ENCODE measurements around the gene HOXB9. TPM values are rescaled to one million over a fixed set of nuclear protein-coding genes. Genes with fewer than 3 reads are reported as not detected.

The HOXB9 gene
- polyA plus RNA-seq, 3 donors, result not detected

- no peak for TF ChIP-seq CTCF (IDR thresholded peaks at IDR 0.05)
- peaks cover 33% of the 10 kb centered on the region for H3K4me1 Mint-ChIP-seq
- H2AFZ ChIP-seq (ENCODE audit: insufficient read depth, low read depth, low read length, poor library complexity, severe bottlenecking), result no peak overlapping the region
- DNase-seq, result no peak
- H3K4me3 Mint-ChIP-seq, result peak overlapping the region in 1 of 2 donors; percentile 75
- H3K79me2 ChIP-seq (ENCODE audit: insufficient read depth, low read length), result no peaks in the 10 kb centered on the region
- peaks cover 56 to 99% of the 10 kb centered on the region in 2 donors for H3K27me3 ChIP-seq (ENCODE audit: control insufficient read depth in 2 of 2, insufficient read depth in 2 of 2, low read length in 2 of 2)
- WGBS (ENCODE audit: insufficient coverage), result 100% methylated on average over 2 of the region's 9 CpGs
- no peak overlapping the region for H3K4me3 ChIP-seq (replicated peaks in 1 of 3; ENCODE audit: low read depth in 2 of 3, low read length in 3 of 3)
- peaks cover 9 to 11% of the 10 kb centered on the region in 2 donors for H3K36me3 Mint-ChIP-seq
- H3K9me3 ChIP-seq (replicated peaks in 1 of 2; ENCODE audit: control insufficient read depth in 1 of 2, insufficient read depth in 1 of 2, low read length in 2 of 2), result peaks cover 3 to 38% of the 10 kb centered on the region in 2 donors
- no peak overlapping the region for H3K27ac Mint-ChIP-seq
- H3K4me1 ChIP-seq (ENCODE audit: control insufficient read depth in 1 of 2, insufficient read depth in 2 of 2, low read length in 2 of 2), result peaks cover 23% of the 10 kb centered on the region in 2 donors
- no peak overlapping the region for H3K27ac ChIP-seq (ENCODE audit: low read depth in 1 of 2, low read length in 2 of 2)
- intact Hi-C loops (cut with micrococcal nuclease), result no loop called here
- H3K9me3 Mint-ChIP-seq, result peaks cover 0 to 31% (median 19%) of the 10 kb centered on the region in 7 donors
- no peak overlapping the region for H3K4me2 ChIP-seq (replicated peaks; ENCODE audit: extremely low read depth, low read length, poor library complexity, severe bottlenecking)
- peaks cover 90 to 98% (median 96%) of the 10 kb centered on the region in 3 donors for H3K27me3 Mint-ChIP-seq (ENCODE audit: low read depth in 3 of 3)
- no peaks in the 10 kb centered on the region for H4K20me1 ChIP-seq (ENCODE audit: insufficient read depth, low read length)
- no peak overlapping the region for H3K9ac ChIP-seq (ENCODE audit: insufficient read depth, low read length, poor library complexity, severe bottlenecking)
- H3K36me3 ChIP-seq (replicated peaks in 1 of 2; ENCODE audit: control insufficient read depth in 1 of 2, insufficient read depth in 2 of 2, low read length in 2 of 2), result no peaks in the 10 kb centered on the region
These were observed 19.1 kb downstream of the HOXB9 start for GRCh38 chr17:48606892-48607614.

DNA sequence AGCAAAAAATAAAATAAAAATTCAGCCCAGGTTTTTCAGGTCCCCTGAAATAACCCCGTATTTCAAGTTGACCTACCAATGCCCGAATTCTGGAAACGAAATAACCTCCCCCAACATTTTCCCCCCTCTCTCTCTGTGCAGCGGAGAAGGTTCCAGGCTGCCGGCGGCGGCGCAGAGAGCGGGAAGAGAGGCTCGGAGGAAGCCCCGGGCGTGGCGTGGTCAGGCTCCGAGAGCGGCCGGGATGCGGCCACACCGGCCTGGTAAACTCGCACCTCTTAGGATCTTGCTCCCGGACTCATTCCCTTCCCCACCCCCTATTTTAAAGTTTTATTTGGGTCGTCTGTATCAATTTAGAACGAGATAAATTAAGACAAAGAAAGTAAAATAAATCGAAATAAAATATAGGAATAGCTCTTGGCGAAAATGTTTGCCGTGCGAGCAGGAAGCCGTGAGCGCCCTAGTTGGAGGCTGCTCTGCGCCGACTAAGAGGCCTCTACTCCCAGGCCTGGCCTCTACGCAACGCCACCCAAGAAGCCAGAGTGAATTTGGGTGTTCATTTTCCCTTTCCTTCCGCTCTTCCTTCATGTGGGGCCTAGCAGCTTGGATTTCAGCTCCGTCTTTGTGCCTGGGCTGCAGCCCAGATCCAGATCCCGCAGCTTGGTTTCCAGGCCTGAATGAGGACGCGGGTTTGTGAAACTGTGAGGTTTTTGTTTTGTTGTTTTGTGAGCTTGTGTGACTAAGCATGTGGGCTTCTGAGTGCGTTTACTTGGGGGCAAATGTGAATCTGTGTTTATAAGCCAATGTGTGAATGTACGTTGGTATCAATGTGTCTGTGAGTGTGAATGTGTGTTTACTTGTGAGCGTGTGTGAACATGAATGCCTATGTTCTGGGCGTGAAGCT lies 19.9 kb downstream of the HOXB9 start:
- peaks cover 90 to 98% (median 96%) of the 10 kb centered on the region in 3 donors for H3K27me3 Mint-ChIP-seq (ENCODE audit: low read depth in 3 of 3)
- H3K27me3 ChIP-seq (ENCODE audit: control insufficient read depth in 2 of 2, insufficient read depth in 2 of 2, low read length in 2 of 2), result peaks cover 58 to 99% of the 10 kb centered on the region in 2 donors

More for the DNA sequence above, 19.9 kb downstream of the HOXB9 start:
- H3K4me1 Mint-ChIP-seq, result peaks cover 27% of the 10 kb centered on the region
- no peak overlapping the region for H3K27ac ChIP-seq (ENCODE audit: low read depth in 1 of 2, low read length in 2 of 2)
- H3K4me3 ChIP-seq (replicated peaks in 1 of 3; ENCODE audit: low read depth in 2 of 3, low read length in 3 of 3), result no peak overlapping the region
- no peak overlapping the region for H3K9ac ChIP-seq (ENCODE audit: insufficient read depth, low read length, poor library complexity, severe bottlenecking)
- intact Hi-C loops (cut with micrococcal nuclease), result no loop called here
- peaks cover 3 to 9% of the 10 kb centered on the region in 2 donors for H3K36me3 Mint-ChIP-seq
- peaks cover 15% of the 10 kb centered on the region in 2 donors for H3K4me1 ChIP-seq (ENCODE audit: control insufficient read depth in 1 of 2, insufficient read depth in 2 of 2, low read length in 2 of 2)
- H3K79me2 ChIP-seq (ENCODE audit: insufficient read depth, low read length), result no peaks in the 10 kb centered on the region
- H2AFZ ChIP-seq (ENCODE audit: insufficient read depth, low read depth, low read length, poor library complexity, severe bottlenecking), result no peak overlapping the region
- peak overlapping the region in 1 of 2 donors; percentile 77 for H3K4me3 Mint-ChIP-seq
- WGBS (ENCODE audit: insufficient coverage), result 96% methylated on average over 18 of the region's 41 CpGs
- TF ChIP-seq CTCF (IDR thresholded peaks at IDR 0.05), result no peak
- peaks cover 0 to 45% of the 10 kb centered on the region in 2 donors for H3K9me3 ChIP-seq (replicated peaks in 1 of 2; ENCODE audit: control insufficient read depth in 1 of 2, insufficient read depth in 1 of 2, low read length in 2 of 2)
- DNase-seq, result no peak
- no peak overlapping the region for H3K27ac Mint-ChIP-seq
- H3K36me3 ChIP-seq (replicated peaks in 1 of 2; ENCODE audit: control insufficient read depth in 1 of 2, insufficient read depth in 2 of 2, low read length in 2 of 2), result no peaks in the 10 kb centered on the region
- no peaks in the 10 kb centered on the region for H4K20me1 ChIP-seq (ENCODE audit: insufficient read depth, low read length)
- no peak overlapping the region for H3K4me2 ChIP-seq (replicated peaks; ENCODE audit: extremely low read depth, low read length, poor library complexity, severe bottlenecking)
- peaks cover 0 to 33% (median 14%) of the 10 kb centered on the region in 7 donors for H3K9me3 Mint-ChIP-seq
